HepG2 (cell line): ENCODE results near the gene PPIL3. TPM values are rescaled to one million over a fixed set of nuclear protein-coding genes. Genes with fewer than 3 reads are reported as not detected.

Source experiments
- ELF3 ChIP-seq: IDR thresholded peaks from 2 replicates; pipeline ENCODE4 v1.6.1; 2016; ENCODE audit warnings: missing genetic modification reagents, missing compliant biosample characterization
- ESRRA ChIP-seq: sonication (generic); formaldehyde crosslinking; IDR thresholded peaks from 2 replicates; pipeline ENCODE4 v1.5.1; 2020; ENCODE audit warnings: mild to moderate bottlenecking, low read depth, missing genetic modification reagents
- FOSL1 ChIP-seq: sonication (generic); formaldehyde crosslinking; IDR thresholded peaks from 2 replicates; pipeline ENCODE4 v1.9.0; 2021; ENCODE audit warnings: missing genetic modification reagents, borderline replicate concordance
- KDM3A ChIP-seq: IDR thresholded peaks from 2 replicates; pipeline ENCODE4 v1.6.1; 2018; ENCODE audit warnings: low read depth, missing compliant biosample characterization
- MTERF4 ChIP-seq: sonication (generic); formaldehyde crosslinking; IDR thresholded peaks from 2 replicates; pipeline ENCODE4 v1.8.0; 2023; ENCODE audit warnings: mild to moderate bottlenecking, missing genetic modification reagents
- NKX3-1 ChIP-seq: sonication (generic); formaldehyde crosslinking; IDR thresholded peaks from 2 replicates; pipeline ENCODE4 v1.5.0; 2020; ENCODE audit warnings: missing genetic modification reagents
- RELA ChIP-seq: sonication (generic); formaldehyde crosslinking; IDR thresholded peaks from 2 replicates; pipeline ENCODE4 v1.4.0; 2020; ENCODE audit warnings: missing genetic modification reagents
- SNAPC5 ChIP-seq: sonication (generic); formaldehyde crosslinking; IDR thresholded peaks from 2 replicates; pipeline ENCODE4 v1.8.1; 2023; ENCODE audit warnings: mild to moderate bottlenecking, missing genetic modification reagents, borderline replicate concordance
- THAP8 ChIP-seq: sonication (generic); formaldehyde crosslinking; IDR thresholded peaks from 2 replicates; pipeline ENCODE4 v1.5.1; 2020; ENCODE audit warnings: missing genetic modification reagents, mild to moderate bottlenecking, borderline replicate concordance
- TSC22D2 ChIP-seq: sonication (generic); formaldehyde crosslinking; IDR thresholded peaks from 2 replicates; pipeline ENCODE4 v1.5.1; 2020; ENCODE audit warnings: missing genetic modification reagents, mild to moderate bottlenecking, borderline replicate concordance
- ZBTB37 ChIP-seq: sonication (generic); formaldehyde crosslinking; IDR thresholded peaks from 2 replicates; pipeline ENCODE4 v1.4.0; 2020; ENCODE audit warnings: mild to moderate bottlenecking, missing genetic modification reagents
- ZBTB4 ChIP-seq: sonication (generic); formaldehyde crosslinking; IDR thresholded peaks from 2 replicates; pipeline ENCODE4 v1.4.0; 2020; ENCODE audit warnings: missing genetic modification reagents, mild to moderate bottlenecking, borderline replicate concordance
- ZIK1 ChIP-seq: sonication (generic); formaldehyde crosslinking; IDR thresholded peaks from 2 replicates; pipeline ENCODE4 v1.5.0; 2020; ENCODE audit warnings: mild to moderate bottlenecking, low read depth, missing genetic modification reagents, borderline replicate concordance
- ZNF138 ChIP-seq: sonication (generic); formaldehyde crosslinking; IDR thresholded peaks from 2 replicates; pipeline ENCODE4 v1.5.0; 2020; ENCODE audit warnings: mild to moderate bottlenecking, low read depth, missing genetic modification reagents
- ZNF513 ChIP-seq: sonication (generic); formaldehyde crosslinking; conservative IDR thresholded peaks from 2 replicates; pipeline ENCODE4 v1.5.0; 2020; ENCODE audit warnings: missing genetic modification reagents
- ZNF557 ChIP-seq: sonication (generic); formaldehyde crosslinking; IDR thresholded peaks from 2 replicates; pipeline ENCODE4 v1.4.0; 2020; ENCODE audit warnings: missing genetic modification reagents
- ZNF572 ChIP-seq: sonication (generic); formaldehyde crosslinking; IDR thresholded peaks from 2 replicates; pipeline ENCODE4 v1.5.1; 2020; ENCODE audit warnings: mild to moderate bottlenecking, missing genetic modification reagents
- polyA plus RNA-seq, 8 experiments: library from polyadenylated mRNA; depleted of rRNA in 3 of 8; stranded (reverse) in 7 of 8; unstranded in 1 of 8; fragments of >200 nt; fragmentation: Illumina TruSeq in 4 of 8; extraction: Trizol in 4 of 8; gene quantifications; 2 replicates each; pipeline versions ENCODE4 v1.2.1 to v1.2.3, GENCODE V29; 2011 to 2016; ENCODE audit warnings: low read depth in 4 of 8, missing spikeins in 1 of 8, mixed read lengths in 1 of 8; ENCODE audit not compliant: insufficient read depth in 1 of 8
- total RNA-seq, 5 experiments: library from RNA; depleted of rRNA; stranded (reverse); fragments of >200 nt; fragmentation: Illumina TruSeq; extraction: Trizol; gene quantifications; 2 replicates each; pipeline ENCODE4 v1.2.3, GENCODE V29; 2016; ENCODE audit warnings: low read depth in 1 of 5

Gene PPIL3
- total and polyA plus RNA-seq, 2 of the 13 experiments (the other 11 are each of a cell fraction or from before 2014, with no cell fraction given), result 98.7 to 107 TPM

- TF ChIP-seq KDM3A (CRISPR knock-in tag) (peak; percentile 66; the same call in 1 of the 2 replicates), ZNF572 (CRISPR knock-in tag) (0 out of 2 replicates have a peak, but pooled peaks have one; percentile 40), ELF3 (CRISPR knock-in tag) (peak; percentile 23; the same call in 1 of the 2 replicates), ZBTB37 (CRISPR knock-in tag) (no peak), ZNF513 (CRISPR knock-in tag) (no peak), ZNF138 (CRISPR knock-in tag) (0 out of 2 replicates have a peak, but pooled peaks have one; percentile 63), ZIK1 (CRISPR knock-in tag) (0 out of 2 replicates have a peak, but pooled peaks have one; percentile 80), FOSL1 (CRISPR knock-in tag) (no peak), NKX3-1 (CRISPR knock-in tag) (no peak), ESRRA (CRISPR knock-in tag) (no peak), ZBTB4 (peak; percentile 87; the same call in 1 of the 2 replicates), TSC22D2 (CRISPR knock-in tag) (no peak), RELA (CRISPR knock-in tag) (no peak), ZNF557 (CRISPR knock-in tag) (no peak), THAP8 (CRISPR knock-in tag) (0 out of 2 replicates have a peak, but pooled peaks have one; percentile 52), MTERF4 (CRISPR knock-in tag) (no peak), SNAPC5 (no peak)
Observed at GRCh38 chr2:200843993-200844948, 44.6 kb downstream of the PPIL3 start (continued).
